Endothelial cell of umbilical vein (primary cell): ENCODE results near the gene LRRC7. TPM values are rescaled to one million over a fixed set of nuclear protein-coding genes. Genes with fewer than 3 reads are reported as not detected.

ENCODE experiments used
- BruUV-seq: library from RNA; stranded (reverse); fragments of 400-500 nt; replicated peaks from 2 replicates; lab custom pipeline; 2021; lab: Mats Ljungman, UMichigan
- CTCF ChIA-PET: fragments of 300-600, 350-600 bp; sonication (Branson Sonifier 250); formaldehyde crosslinking; loops from one replicate; lab custom pipeline; 2021; ENCODE audit warnings: antibody characterized with exemption, inconsistent platforms; lab: Charles Lee
- POLR2A ChIA-PET: fragments of 300-600, 350-600 bp; sonication (Branson Sonifier 250); formaldehyde crosslinking; loops from one replicate; lab custom pipeline; 2021; ENCODE audit warnings: antibody characterized with exemption, inconsistent platforms; lab: Charles Lee
- DNase-seq: peaks from one replicate; pipeline ENCODE4 v3.0.0-alpha.2; 2011; ENCODE audit warnings: low read depth, low spot score
- FAIRE-seq: peaks from 2 replicates; lab custom pipeline; 2011; peaks lifted over from hg19 to GRCh38; lab: Jason Lieb, UNC
- H2AFZ ChIP-seq: 2 replicates; pipeline ENCODE4 v1.6.0; 2012; ENCODE audit warnings: low read depth, low read length, control low read depth, inconsistent platforms
- H3K27ac ChIP-seq: 2 replicates; pipeline ENCODE4 v1.5.1; 2011; ENCODE audit warnings: low read depth, mild to moderate bottlenecking, control low read depth, low read length, moderate library complexity; ENCODE audit not compliant: insufficient read depth
- H3K27me3 ChIP-seq, 2 experiments: 2 replicates each; pipeline versions ENCODE4 v1.6.0 to v1.6.1; 2011; ENCODE audit warnings: low read length in 2 of 2, mixed read lengths in 1 of 2; ENCODE audit not compliant: control insufficient read depth in 2 of 2, insufficient read depth in 2 of 2
- H3K36me3 ChIP-seq, 2 experiments: 2 replicates in 1 of 2; 3 replicates in 1 of 2; pipeline ENCODE4 v1.5.1; 2011; ENCODE audit warnings: low read length in 2 of 2, mild to moderate bottlenecking in 1 of 2, moderate library complexity in 1 of 2; ENCODE audit not compliant: control insufficient read depth in 2 of 2, insufficient read depth in 2 of 2; ENCODE audit errors: extremely low read depth in 1 of 2
- H3K4me1 ChIP-seq: 3 replicates; pipeline ENCODE4 v1.5.1; 2011; ENCODE audit warnings: mild to moderate bottlenecking, low read length; ENCODE audit not compliant: control insufficient read depth, insufficient read depth; ENCODE audit errors: extremely low read depth
- H3K4me2 ChIP-seq: 2 replicates; pipeline ENCODE4 v1.6.1; 2011; ENCODE audit warnings: low read length, control low read depth, mixed read lengths; ENCODE audit not compliant: insufficient read depth
- H3K4me3 ChIP-seq, 3 experiments: fragments of 200-600 bp in 1 of 3; sonication (generic), shearing (Covaris generic) in 1 of 3; replicated peaks in 1 of 3; 2 replicates each; pipeline ENCODE4 v1.5.1; 2011 to 2016; ENCODE audit warnings: control low read depth in 3 of 3, low read length in 3 of 3, mild to moderate bottlenecking in 2 of 3, inconsistent platforms in 1 of 3, low read depth in 1 of 3, moderate library complexity in 1 of 3; ENCODE audit not compliant: insufficient read depth in 1 of 3
- H3K79me2 ChIP-seq: 2 replicates; pipeline ENCODE4 v1.6.0; 2012; ENCODE audit warnings: low read length, inconsistent platforms; ENCODE audit not compliant: control insufficient read depth, insufficient read depth
- H3K9ac ChIP-seq: replicated peaks from 2 replicates; pipeline ENCODE3; 2011; ENCODE audit warnings: low read length, control low read depth; ENCODE audit not compliant: insufficient read depth; ENCODE audit errors: extremely low read depth
- H3K9me1 ChIP-seq: replicated peaks from 3 replicates; pipeline ENCODE4 v1.6.0; 2011; ENCODE audit warnings: mild to moderate bottlenecking, low read length; ENCODE audit not compliant: control insufficient read depth, insufficient read depth; ENCODE audit errors: extremely low read depth
- H3K9me3 ChIP-seq: replicated peaks from 2 replicates; pipeline ENCODE4 v1.5.1; 2012; ENCODE audit warnings: low read length, inconsistent platforms; ENCODE audit not compliant: control insufficient read depth, insufficient read depth
- H4K20me1 ChIP-seq: replicated peaks from 2 replicates; pipeline ENCODE3; 2011; ENCODE audit warnings: mild to moderate bottlenecking, low read length; ENCODE audit not compliant: control insufficient read depth, insufficient read depth; ENCODE audit errors: extremely low read depth
- EZH2 ChIP-seq: IDR thresholded peaks from 2 replicates; pipeline ENCODE4 v1.6.1; 2012; ENCODE audit warnings: borderline replicate concordance, low read depth, mild to moderate bottlenecking, moderate library complexity, low read length, inconsistent platforms; ENCODE audit not compliant: severe bottlenecking
- FOS ChIP-seq: IDR thresholded peaks from 2 replicates; pipeline ENCODE4 v1.6.1; 2011; ENCODE audit warnings: mild to moderate bottlenecking, low read length, moderate library complexity, borderline replicate concordance; ENCODE audit not compliant: insufficient read depth
- GATA2 ChIP-seq: IDR thresholded peaks from 2 replicates; pipeline ENCODE4 v1.7.0; 2011; ENCODE audit warnings: low read depth, mild to moderate bottlenecking, moderate library complexity, mixed read lengths, low read length; ENCODE audit not compliant: insufficient read length, insufficient read depth
- JUN ChIP-seq: IDR thresholded peaks from 2 replicates; pipeline ENCODE4 v1.6.1; 2011; ENCODE audit warnings: borderline replicate concordance, low read depth; ENCODE audit not compliant: insufficient read length, insufficient read depth
- MYC ChIP-seq: IDR thresholded peaks from one replicate; pipeline ENCODE4 v1.6.1; 2011; ENCODE audit warnings: mild to moderate bottlenecking, low read depth, low read length
- POLR2A ChIP-seq: IDR thresholded peaks from 2 replicates; pipeline ENCODE4 v1.6.1; 2012; ENCODE audit warnings: low read depth, mild to moderate bottlenecking, control low read depth, low read length
- POLR2AphosphoS5 ChIP-seq: IDR thresholded peaks from 2 replicates; pipeline ENCODE4 v1.6.1; 2012; ENCODE audit warnings: low read depth, mild to moderate bottlenecking, control low read depth, low read length, moderate library complexity; ENCODE audit not compliant: insufficient read depth
- dilution Hi-C: fragments of 300-500 bp; cut with MboI; formaldehyde crosslinking; loops from one replicate; pipeline ENCODE4 v1.15.0; 2019; ENCODE audit warnings: low sequenced_read_pairs; ENCODE audit not compliant: extremely low pct_ligation_motif_present
- intact Hi-C: fragments of 100-400 bp; cut with micrococcal nuclease; formaldehyde crosslinking; loops from one replicate; pipeline ENCODE4 v1.10.0; 2022
- polyA plus RNA-seq, 4 experiments: library from polyadenylated mRNA; depleted of rRNA in 3 of 4; stranded (reverse) in 3 of 4; unstranded in 1 of 4; fragments of >200 nt; gene quantifications; 2 replicates each; pipeline versions ENCODE4 v1.2.1 to v1.2.3, GENCODE V29; 2011 to 2012; ENCODE audit warnings: missing spikeins in 1 of 4
- total RNA-seq: library from RNA; stranded (reverse); gene quantifications from 2 replicates; pipeline ENCODE4 v1.2.3, GENCODE V29; 2021
- TF ChIP-seq, protein P1 (sequence below), 2 donors: IDR thresholded peaks; 1 replicate in 1 of 2; 2 replicates in 1 of 2; pipeline ENCODE4 v1.5.1; 2011; ENCODE audit warnings: low read length in 2 of 2, mild to moderate bottlenecking in 2 of 2, moderate library complexity in 2 of 2, control low read depth in 1 of 2, inconsistent platforms in 1 of 2, low read depth in 1 of 2; ENCODE audit not compliant: insufficient read depth in 1 of 2; ENCODE audit errors: extremely low read depth in 1 of 2
- TF ChIP-seq, protein P2 (sequence below): IDR thresholded peaks from 2 replicates; pipeline ENCODE4 v1.6.1; 2011; ENCODE audit not compliant: insufficient read depth, insufficient read length

The LRRC7 gene
- total and polyA plus RNA-seq, 2 donors (not counting 3 experiments of a cell fraction or from before 2014, with no cell fraction given) = 0.11 to 0.58 TPM

DNA sequence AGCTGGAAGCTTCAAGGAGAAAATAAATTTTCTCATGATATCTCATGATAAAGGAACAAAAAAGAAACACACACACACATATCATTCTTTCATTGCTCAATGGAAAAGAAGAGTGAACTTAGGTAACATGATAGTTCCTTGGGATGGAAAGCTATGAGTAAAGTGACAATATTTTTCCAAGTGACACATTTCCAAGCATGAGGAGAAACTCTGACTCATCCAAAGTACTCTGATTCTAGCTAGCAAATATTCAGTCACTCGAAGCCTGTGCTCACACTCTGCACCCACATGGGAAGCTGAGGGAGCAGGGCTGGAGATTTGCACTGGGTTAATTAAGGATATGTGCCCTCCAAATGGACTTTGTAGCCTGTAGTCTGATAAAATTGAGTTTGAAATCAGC, 415.3 kb downstream of the LRRC7 start:
- intact Hi-C loops = no loop called here
- Histone ChIP-seq H3K4me2 (no peak overlapping the region), H3K9me3 (no peaks in the 10 kb centered on the region), H3K9ac (no peak overlapping the region), H3K9me1 (no peaks in the 10 kb centered on the region), H2AFZ (no peak overlapping the region), H4K20me1 (no peaks in the 10 kb centered on the region), H3K4me3 (no peak overlapping the region), H3K27ac (no peak overlapping the region), H3K27me3 (no peaks in the 10 kb centered on the region), H3K4me1 (no peaks in the 10 kb centered on the region), H3K36me3 (no peaks in the 10 kb centered on the region), H3K79me2 (no peaks in the 10 kb centered on the region)
- ChIA-PET CTCF (interaction anchor here (0.7 to 1.0 kb wide), 2 partner anchors 10 kb away, joined by 3 read pairs; no protein-coding TSS in a partner anchor), POLR2A (no interaction called here)
- TF ChIP-seq FOS (peak; percentile 79), POLR2A (no peak), JUN (peak; percentile 62)
- TF ChIP-seq, protein P1, sequence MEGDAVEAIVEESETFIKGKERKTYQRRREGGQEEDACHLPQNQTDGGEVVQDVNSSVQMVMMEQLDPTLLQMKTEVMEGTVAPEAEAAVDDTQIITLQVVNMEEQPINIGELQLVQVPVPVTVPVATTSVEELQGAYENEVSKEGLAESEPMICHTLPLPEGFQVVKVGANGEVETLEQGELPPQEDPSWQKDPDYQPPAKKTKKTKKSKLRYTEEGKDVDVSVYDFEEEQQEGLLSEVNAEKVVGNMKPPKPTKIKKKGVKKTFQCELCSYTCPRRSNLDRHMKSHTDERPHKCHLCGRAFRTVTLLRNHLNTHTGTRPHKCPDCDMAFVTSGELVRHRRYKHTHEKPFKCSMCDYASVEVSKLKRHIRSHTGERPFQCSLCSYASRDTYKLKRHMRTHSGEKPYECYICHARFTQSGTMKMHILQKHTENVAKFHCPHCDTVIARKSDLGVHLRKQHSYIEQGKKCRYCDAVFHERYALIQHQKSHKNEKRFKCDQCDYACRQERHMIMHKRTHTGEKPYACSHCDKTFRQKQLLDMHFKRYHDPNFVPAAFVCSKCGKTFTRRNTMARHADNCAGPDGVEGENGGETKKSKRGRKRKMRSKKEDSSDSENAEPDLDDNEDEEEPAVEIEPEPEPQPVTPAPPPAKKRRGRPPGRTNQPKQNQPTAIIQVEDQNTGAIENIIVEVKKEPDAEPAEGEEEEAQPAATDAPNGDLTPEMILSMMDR (IDR thresholded peaks at IDR 0.05; ENCODE audit: extremely low read depth in 1 of 2, insufficient read depth in 1 of 2, low read depth in 1 of 2, low read length in 2 of 2) = no peak
- FAIRE-seq (peak; percentile 72), DNase-seq (peak; percentile 39)
- dilution Hi-C loops = no loop called here
- no TSS peak for BruUV-seq

DNA sequence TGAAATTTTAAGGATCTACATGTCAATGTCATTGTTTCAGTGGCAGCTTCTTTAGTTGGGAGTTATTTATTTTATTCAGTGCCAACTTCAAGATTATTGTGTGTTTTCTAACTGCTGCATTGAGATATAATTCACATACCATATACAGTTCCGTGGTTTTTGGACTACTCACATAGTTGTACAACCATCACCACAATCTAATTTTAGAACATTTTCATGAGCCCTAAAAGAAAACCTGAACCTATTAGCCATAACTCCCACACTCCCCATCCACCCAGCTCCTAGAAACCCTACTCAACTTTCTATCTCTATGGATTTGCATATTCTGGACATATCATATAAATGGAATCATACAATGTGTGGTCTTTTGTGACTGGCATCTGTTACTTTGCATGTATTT, 417.7 kb downstream of the LRRC7 start:
- CTCF ChIA-PET = no interaction called here
- no peaks in the 10 kb centered on the region for H3K27me3 ChIP-seq
- dilution Hi-C loops (no loop called here), intact Hi-C loops (no loop called here)
- H3K9ac ChIP-seq = no peak overlapping the region
- DNase-seq (no peak), FAIRE-seq (no peak)
- no peaks in the 10 kb centered on the region for H3K9me1 ChIP-seq
- H3K4me1 ChIP-seq = no peaks in the 10 kb centered on the region
- BruUV-seq = no TSS peak
- no peaks in the 10 kb centered on the region for H3K9me3 ChIP-seq
- H3K4me2 ChIP-seq = no peak overlapping the region
- H3K79me2 ChIP-seq = no peaks in the 10 kb centered on the region
- POLR2A ChIA-PET = no interaction called here
- no peaks in the 10 kb centered on the region for H4K20me1 ChIP-seq
- no peak overlapping the region for H3K27ac ChIP-seq
- no peak overlapping the region for H2AFZ ChIP-seq
- no peaks in the 10 kb centered on the region for H3K36me3 ChIP-seq
- H3K4me3 ChIP-seq = no peak overlapping the region
- TF ChIP-seq MYC (no peak), GATA2 (no peak), POLR2AphosphoS5 (no peak), JUN (no peak), FOS (no peak), POLR2A (no peak), EZH2 (no peak)
- TF ChIP-seq, protein P1 (IDR thresholded peaks at IDR 0.05; ENCODE audit: extremely low read depth in 1 of 2, insufficient read depth in 1 of 2, low read depth in 1 of 2, low read length in 2 of 2) = no peak
- TF ChIP-seq, protein P2, sequence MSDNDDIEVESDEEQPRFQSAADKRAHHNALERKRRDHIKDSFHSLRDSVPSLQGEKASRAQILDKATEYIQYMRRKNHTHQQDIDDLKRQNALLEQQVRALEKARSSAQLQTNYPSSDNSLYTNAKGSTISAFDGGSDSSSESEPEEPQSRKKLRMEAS = no peak
